Gastrocnemius medialis (tissue), 4 donors: ENCODE results near the gene ASB18.

ENCODE experiments used
- POLR2A ChIP-seq, 2 donors: fragments of 450-650 bp; IDR thresholded peaks; one replicate each; pipeline ENCODE4 v1.6.1; 2017; ENCODE audit warnings: antibody characterized with exemption in 2 of 2, mild to moderate bottlenecking in 2 of 2, moderate library complexity in 2 of 2
- TF ChIP-seq, protein P1 (sequence below), 5 experiments: fragments of 450-650 bp in 3 of 5; fragments of 200-600 bp in 2 of 5; sonication (generic) in 2 of 5; IDR thresholded peaks in 4 of 5; conservative IDR thresholded peaks in 1 of 5; 1 replicate in 4 of 5; 2 replicates in 1 of 5; pipeline ENCODE4 v1.5.1; 2016 to 2019; ENCODE audit warnings: antibody characterized with exemption in 5 of 5, mild to moderate bottlenecking in 3 of 5, moderate library complexity in 3 of 5

- TF ChIP-seq, protein P1, sequence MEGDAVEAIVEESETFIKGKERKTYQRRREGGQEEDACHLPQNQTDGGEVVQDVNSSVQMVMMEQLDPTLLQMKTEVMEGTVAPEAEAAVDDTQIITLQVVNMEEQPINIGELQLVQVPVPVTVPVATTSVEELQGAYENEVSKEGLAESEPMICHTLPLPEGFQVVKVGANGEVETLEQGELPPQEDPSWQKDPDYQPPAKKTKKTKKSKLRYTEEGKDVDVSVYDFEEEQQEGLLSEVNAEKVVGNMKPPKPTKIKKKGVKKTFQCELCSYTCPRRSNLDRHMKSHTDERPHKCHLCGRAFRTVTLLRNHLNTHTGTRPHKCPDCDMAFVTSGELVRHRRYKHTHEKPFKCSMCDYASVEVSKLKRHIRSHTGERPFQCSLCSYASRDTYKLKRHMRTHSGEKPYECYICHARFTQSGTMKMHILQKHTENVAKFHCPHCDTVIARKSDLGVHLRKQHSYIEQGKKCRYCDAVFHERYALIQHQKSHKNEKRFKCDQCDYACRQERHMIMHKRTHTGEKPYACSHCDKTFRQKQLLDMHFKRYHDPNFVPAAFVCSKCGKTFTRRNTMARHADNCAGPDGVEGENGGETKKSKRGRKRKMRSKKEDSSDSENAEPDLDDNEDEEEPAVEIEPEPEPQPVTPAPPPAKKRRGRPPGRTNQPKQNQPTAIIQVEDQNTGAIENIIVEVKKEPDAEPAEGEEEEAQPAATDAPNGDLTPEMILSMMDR (IDR thresholded peaks at IDR 0.05 in 4 of 5, conservative IDR thresholded peaks at IDR 0.05 in 1 of 5): no peak
- no peak for TF ChIP-seq POLR2A (IDR thresholded peaks at IDR 0.05)
Observed at GRCh38 chr2:236291911-236292310, 27.7 kb upstream of the ASB18 start.
